ENCODE measurements around the gene ADPRH. TPM values are rescaled to one million over a fixed set of nuclear protein-coding genes. Genes with fewer than 3 reads are reported as not detected.

Gene ADPRH
- total RNA-seq, 2 donors from 2014 or later, result 7.5 to 9.7 TPM

DNA sequence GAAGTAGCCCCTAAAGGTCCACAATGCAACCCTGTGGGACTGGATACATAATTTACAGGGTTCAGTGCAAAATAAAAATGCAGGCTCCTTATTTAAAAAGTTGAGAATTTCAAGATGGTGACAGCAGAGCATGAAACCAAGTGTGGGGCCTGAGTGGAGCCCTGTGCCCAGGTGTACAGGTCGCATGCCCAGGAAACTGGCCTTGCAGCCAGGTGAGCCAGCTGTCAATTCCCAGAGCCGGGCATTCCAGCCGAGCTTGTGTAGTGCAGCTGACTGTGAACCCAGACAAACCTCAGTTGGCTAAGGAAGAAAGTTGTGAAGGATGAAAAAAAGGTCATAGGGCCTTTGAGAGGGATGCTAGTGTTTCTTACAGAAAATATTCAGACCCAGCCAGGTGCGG, 53.5 kb downstream of the ADPRH start:
- DNase-seq (ENCODE audit: low spot score), result no peak
- H3K4me1 ChIP-seq, result peaks cover 0 to 56% of the 10 kb centered on the region in 2 donors
- TF ChIP-seq CTCF (IDR thresholded peaks at IDR 0.05), result no peak
- no peaks in the 10 kb centered on the region for H3K9me3 ChIP-seq
- H3K4me3 ChIP-seq, result no peak overlapping the region
- H3K27me3 ChIP-seq, result no peaks in the 10 kb centered on the region
- H3K36me3 ChIP-seq, result peaks cover 12% of the 10 kb centered on the region
- no peak overlapping the region for H3K27ac ChIP-seq

GRCh38 chr3:119635719-119636118, 56.4 kb downstream of the ADPRH start:
- Histone ChIP-seq H3K4me3 (no peak overlapping the region), H3K9me3 (no peaks in the 10 kb centered on the region), H3K27me3 (no peaks in the 10 kb centered on the region), H3K36me3 (peaks cover 24% of the 10 kb centered on the region), H3K27ac (peak overlapping the region; percentile 87 to 91), H3K4me1 (peaks cover 0 to 57% of the 10 kb centered on the region in 2 donors)
- no peak for DNase-seq (ENCODE audit: low spot score)
- TF ChIP-seq CTCF (IDR thresholded peaks at IDR 0.05), result peak in 1 of 2 donors; percentile 31

GRCh38 chr3:119636249-119636648, 57.0 kb downstream of the ADPRH start:
- H3K27me3 ChIP-seq, result no peaks in the 10 kb centered on the region
- no peak overlapping the region for H3K4me3 ChIP-seq
- no peak for TF ChIP-seq CTCF (IDR thresholded peaks at IDR 0.05)
- peak overlapping the region; percentile 87 to 91 for H3K27ac ChIP-seq
- peaks cover 0 to 56% of the 10 kb centered on the region in 2 donors for H3K4me1 ChIP-seq
- DNase-seq (ENCODE audit: low spot score), result no peak
- peaks cover 26% of the 10 kb centered on the region for H3K36me3 ChIP-seq
- H3K9me3 ChIP-seq, result no peaks in the 10 kb centered on the region

- Histone ChIP-seq H3K27me3 (no peaks in the 10 kb centered on the region), H3K9me3 (no peaks in the 10 kb centered on the region), H3K36me3 (peaks cover 34% of the 10 kb centered on the region), H3K27ac (peak overlapping the region; percentile 87 to 91), H3K4me3 (no peak overlapping the region), H3K4me1 (peaks cover 0 to 55% of the 10 kb centered on the region in 2 donors)
- TF ChIP-seq CTCF (IDR thresholded peaks at IDR 0.05), result no peak
- DNase-seq (ENCODE audit: low spot score), result no peak
These were observed 57.8 kb downstream of the ADPRH start for GRCh38 chr3:119636891-119637611.

DNA sequence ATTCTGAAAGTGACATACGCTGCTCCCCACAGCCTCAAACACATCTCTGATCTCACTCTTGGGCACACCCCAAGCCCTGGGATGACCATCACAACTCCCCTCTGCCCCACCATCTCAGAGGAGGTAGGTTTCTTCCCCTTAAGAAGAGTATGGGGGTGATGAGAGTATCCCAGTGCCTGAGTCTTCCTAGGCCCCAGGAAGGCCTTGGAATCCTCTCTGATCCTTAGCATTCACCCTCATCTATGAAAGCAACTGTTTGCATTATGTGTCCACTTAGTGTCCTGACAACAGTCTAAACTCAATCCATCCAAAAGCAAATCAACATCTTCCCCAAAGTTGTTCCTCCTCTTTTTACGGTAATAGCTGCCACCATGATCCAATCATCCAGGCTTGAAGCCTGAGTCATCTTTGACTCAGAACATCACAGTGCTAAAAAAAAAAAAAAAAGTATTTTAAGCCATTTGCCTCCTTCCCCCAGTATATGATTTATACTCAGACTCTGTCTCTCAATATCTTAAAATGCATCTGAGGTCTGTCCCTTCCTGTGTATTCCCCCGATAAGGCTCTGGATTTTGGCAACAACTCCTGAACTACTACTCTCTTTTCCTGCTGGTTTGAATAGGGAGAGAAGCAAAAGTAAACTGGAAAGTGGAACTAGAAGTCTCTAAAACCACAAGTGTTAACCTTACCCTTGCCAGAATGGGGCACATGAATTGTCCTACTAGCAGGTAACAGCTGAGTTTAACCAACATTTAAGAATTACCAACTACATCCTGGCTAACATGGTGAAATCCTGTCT, 58.6 kb downstream of the ADPRH start:
- Histone ChIP-seq H3K27ac (peak overlapping the region; percentile 87 to 91), H3K4me3 (no peak overlapping the region), H3K9me3 (no peaks in the 10 kb centered on the region), H3K36me3 (peaks cover 43% of the 10 kb centered on the region), H3K27me3 (no peaks in the 10 kb centered on the region), H3K4me1 (peaks cover 0 to 52% of the 10 kb centered on the region in 2 donors)
- DNase-seq (ENCODE audit: low spot score), result no peak
- TF ChIP-seq CTCF (IDR thresholded peaks at IDR 0.05), result no peak

Other genes starting within 250 kb of the ADPRH start
- gene TMEM39A, start 115.9 kb upstream of the ADPRH start, total RNA-seq, result 10 to 100 TPM; 21.2 to 21.5 TPM
- 1 to 10 TPM; 6.8 to 8.4 TPM for gene POGLUT1, start 110.5 kb upstream of the ADPRH start, total RNA-seq
- gene TIMMDC1, start 80.9 kb upstream of the ADPRH start, total RNA-seq, result 100 to 1,000 TPM in 1 of 2 donors, 10 to 100 TPM in 1; 79.9 to 108 TPM
- under 1 TPM; 0.20 to 0.67 TPM for gene CD80, start 19.9 kb upstream of the ADPRH start, total RNA-seq
- gene PLA1A, start 18.4 kb downstream of the ADPRH start, total RNA-seq, result 10 to 100 TPM in 1 of 2 donors, 1 to 10 TPM in 1; 6.7 to 11.6 TPM
- 100 to 1,000 TPM; 679 to 853 TPM for gene POPDC2, start 81.1 kb downstream of the ADPRH start, total RNA-seq
- 10 to 100 TPM; 75.8 to 93.9 TPM for gene COX17, start 97.9 kb downstream of the ADPRH start, total RNA-seq
- 1 to 10 TPM; 1.5 to 3.1 TPM for gene CFAP91, start 123.5 kb downstream of the ADPRH start, total RNA-seq
- under 1 TPM in 1 of 2 donors, not detected in 1; 0.82 TPM for gene NR1I2, start 202.6 kb downstream of the ADPRH start, total RNA-seq

All from right atrium auricular region (tissue), 2 donors.